Stimulated activated CD4-positive, alpha-beta T cell treated with anti-CD3 and anti-CD28 coated beads, TNF-alpha, amount 100 ng/mL, for 24 hours (primary cell): ENCODE results near the gene SLC16A2.

Experiments used
- DNase-seq, 3 experiments: peaks; one replicate each; pipeline ENCODE4 v3.0.0-alpha.2; 2020; ENCODE audit warnings: low read depth in 3 of 3

SLC16A2 gene

DNA sequence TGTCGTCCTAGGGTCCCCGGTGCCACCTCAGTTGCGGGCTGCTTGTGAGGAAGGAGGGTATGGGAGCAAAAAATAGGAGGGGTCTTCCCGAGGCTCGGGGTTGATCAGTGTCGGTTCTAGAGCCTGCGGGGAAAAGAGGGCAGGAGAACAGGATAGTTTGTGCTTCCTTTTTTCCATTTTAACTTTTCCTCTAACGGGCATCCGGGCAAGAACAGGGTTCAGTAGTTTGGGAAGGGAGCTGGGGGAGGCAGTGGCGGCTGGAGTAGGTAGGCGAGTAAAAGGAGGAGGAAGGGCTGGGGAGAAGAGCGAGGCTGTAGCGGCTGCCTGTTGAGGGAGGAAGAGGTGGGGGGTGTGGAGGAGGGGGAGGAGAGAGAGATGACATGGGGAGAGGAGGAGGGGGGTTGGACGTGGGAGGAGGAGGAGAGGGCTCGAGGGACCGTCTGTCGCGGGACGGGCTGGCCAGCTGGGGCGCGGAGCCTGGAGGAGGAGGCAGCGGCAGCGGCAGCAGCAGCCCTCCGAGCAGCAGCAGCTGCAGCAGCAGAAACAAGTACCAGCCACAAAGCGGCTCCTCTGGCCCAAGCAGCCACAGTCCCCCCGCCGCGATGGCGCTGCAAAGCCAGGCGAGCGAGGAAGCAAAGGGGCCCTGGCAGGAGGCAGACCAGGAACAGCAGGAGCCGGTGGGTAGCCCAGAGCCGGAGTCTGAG lies at the start of gene SLC16A2:
TSS of gene SLC16A2 (plus strand) at position 458 of the 704 bp plus-strand sequence. CDS start at position 603, 145 bp downstream.
- peak in 1 of 3 experiments; percentile 29 for DNase-seq

DNA sequence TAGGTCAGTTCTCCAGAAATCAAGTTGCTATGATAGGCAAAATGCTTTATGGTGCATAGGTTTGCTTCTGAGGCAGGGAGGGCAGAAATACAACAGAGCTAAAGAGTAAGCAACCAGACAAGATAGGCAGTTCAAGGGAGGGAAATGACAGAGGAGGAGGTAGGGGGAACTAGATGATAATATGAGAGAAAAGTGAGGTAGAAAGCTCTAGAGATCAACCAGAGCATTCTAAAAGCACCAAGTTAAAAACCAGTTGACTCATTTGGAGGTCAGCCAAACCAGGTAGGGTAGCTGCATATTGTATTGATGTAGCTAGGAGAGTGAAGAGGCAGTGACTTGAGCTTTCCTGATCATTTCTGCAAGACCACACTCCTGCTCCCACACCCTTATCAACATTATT lies 49.0 kb upstream of the SLC16A2 start:
- DNase-seq, result no peak

DNA sequence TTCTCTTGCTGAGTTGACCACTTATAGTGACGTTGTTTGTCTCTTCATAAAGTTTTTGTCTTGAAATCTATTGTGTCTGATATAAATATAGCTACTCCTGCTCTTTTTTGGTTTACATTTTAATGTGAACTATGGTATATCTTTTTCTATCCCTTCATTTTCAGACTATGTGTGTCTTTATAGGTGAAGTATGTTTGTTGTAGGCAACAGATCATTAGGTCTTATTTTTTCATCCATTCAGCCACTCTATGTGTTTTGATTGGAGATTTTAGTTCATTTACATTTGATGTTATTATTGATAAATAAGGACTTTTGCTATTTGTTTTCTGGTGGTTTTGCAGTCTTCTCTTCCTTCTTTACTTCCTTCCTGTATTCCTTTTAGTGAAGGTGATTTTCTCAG lies 44.0 kb upstream of the SLC16A2 start:
- DNase-seq, result no peak

DNA sequence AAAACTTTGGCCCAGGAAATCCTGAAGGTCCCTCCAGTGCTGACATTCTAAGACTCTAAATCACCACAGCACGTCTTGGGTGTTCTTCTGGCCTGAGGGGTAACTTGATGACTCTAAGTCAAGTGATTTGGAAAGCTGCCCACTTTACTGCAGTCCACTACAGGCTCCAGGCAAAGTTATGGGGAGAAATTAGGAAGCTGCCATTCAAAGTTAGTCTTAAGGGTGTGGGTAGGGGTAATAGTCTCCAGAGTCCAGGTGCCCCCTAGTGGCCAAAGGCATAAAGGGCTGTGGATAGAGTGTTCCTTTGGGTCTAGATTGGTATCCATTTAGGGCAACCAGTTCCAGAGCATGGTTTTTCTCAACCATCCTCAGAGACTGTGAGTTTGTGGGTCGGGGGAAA lies 38.7 kb upstream of the SLC16A2 start:
- peak; percentile 17 to 45 (median 39) for DNase-seq

DNA sequence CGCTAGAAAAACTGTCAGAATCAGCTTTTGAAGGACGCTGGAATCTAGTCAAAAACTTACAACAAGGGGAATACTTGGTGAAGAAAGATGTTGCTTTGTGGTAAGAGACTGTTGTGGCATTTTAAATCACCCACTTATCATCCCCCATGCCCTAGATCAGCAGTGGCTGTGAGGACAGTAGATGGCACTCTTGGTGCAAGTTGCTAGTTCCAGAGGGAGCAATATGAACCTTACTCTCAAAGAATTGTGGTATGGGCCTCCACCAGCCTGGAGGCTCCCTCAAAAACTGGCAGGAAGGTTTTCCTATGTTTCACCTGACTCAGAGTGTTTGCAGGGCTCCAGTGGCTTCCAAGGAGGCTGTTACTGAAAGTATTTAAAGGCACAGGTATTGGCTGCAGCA lies 37.7 kb upstream of the SLC16A2 start:
- peak in 1 of 3 experiments; percentile 2 for DNase-seq

DNA sequence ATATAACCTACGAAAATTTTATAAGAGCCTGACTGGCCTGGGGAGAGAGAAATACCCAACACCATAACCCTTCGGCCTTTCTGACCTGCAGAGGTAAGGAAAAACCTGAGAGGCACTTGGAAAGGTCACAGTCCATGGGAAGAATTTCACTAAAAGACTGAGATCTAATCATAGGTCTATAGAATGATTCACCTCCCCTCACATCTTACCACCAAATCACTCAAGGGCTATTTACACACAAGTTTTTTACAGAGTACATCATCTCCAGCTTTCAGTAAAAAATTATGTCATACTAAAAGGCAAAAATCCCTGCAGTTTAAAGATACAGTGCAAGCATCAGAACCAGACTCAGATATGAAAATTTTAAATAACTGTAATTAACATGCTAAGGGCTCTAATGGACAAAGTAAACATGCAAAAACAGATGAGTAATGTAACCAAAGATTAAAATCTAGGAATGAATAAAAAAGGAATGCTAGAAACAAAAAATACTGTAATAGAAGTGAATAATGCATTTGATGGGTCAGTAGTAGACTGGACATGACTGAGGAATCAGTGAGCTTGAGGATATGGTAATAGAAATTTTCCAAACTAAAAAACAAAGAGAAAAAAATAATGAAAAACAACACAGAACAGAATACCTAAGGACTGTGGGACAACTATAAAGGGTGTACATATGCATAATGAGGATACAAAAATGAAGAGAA lies 32.1 kb upstream of the SLC16A2 start:
- no peak for DNase-seq

DNA sequence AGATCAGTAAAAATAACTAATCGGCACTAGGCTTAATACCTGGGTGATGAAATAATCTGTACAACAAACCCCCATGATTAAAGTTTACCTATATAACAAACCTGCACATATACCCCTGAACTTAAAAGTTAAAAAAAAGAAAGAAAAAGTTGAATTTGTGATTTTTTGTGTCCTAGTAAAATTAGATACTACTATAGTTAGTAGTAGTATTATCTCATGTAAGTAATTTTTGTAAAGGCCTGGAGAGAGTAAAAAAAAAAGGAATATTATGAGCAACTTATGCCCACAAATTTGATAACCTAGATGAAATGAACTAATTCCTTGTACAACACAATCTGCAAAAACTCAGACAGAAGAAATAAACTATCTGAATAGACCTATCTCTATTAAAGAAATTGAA lies 25.7 kb upstream of the SLC16A2 start:
- no peak for DNase-seq

DNA sequence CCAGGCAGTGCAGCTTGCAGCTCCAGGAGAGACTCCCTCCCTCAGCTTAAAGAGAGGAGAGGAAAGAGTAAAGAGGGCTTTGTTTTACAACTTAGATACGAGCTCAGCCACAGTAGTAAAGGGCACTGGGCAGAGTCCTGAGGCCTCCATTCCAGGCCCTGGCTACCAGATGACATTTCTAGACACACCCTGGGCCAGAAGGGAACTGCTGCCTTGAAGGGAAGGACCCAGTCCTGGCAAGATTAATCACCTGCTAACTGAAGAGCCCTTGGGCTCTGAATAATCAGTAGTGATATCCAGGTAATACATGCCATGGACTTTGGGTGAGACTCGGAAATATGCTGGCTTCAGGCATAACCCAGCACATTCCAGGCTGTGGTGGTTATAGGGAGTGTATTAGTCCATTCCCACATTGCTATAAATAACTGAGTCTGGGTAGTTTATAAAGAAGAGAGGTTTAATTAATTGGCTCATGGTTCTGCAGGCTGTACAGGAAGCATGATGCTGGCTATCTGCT lies 15.3 kb upstream of the SLC16A2 start:
- no peak for DNase-seq

DNA sequence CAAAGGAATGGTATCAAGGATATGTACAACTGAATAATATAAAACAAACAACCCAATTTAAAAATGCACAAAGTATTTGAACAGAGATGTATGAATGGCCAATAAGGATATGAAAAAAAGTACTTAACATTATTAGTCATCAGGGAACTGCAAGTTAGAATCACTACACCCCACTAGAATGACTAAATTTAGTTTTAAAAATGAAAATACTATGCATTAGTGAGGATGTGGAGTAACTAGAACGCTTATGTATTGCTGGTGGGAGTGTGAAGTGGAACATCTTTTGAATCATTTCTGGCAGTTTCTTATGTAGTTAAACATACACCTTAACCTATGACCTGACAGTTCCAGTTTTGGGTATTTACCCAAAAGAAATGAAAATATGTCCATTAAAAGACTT lies 13.0 kb upstream of the SLC16A2 start:
- DNase-seq, result no peak

DNA sequence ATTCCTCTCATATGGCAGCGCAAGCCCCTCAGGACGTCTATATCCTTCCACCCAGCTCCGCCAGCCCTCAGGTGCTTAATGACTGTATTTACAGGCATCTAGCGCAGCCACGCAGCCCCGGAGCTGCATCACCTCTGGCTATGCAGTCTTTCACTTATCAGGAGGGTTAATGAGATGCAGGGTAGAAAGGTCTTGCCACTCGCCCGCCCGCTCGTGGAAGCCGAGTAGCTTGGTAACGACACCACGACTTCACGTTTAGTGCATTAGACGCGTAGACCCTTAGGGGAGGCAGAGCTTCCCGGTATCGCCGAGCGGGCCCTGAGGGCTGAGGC lies 1.5 kb upstream of the SLC16A2 start:
- DNase-seq, result no peak

DNA sequence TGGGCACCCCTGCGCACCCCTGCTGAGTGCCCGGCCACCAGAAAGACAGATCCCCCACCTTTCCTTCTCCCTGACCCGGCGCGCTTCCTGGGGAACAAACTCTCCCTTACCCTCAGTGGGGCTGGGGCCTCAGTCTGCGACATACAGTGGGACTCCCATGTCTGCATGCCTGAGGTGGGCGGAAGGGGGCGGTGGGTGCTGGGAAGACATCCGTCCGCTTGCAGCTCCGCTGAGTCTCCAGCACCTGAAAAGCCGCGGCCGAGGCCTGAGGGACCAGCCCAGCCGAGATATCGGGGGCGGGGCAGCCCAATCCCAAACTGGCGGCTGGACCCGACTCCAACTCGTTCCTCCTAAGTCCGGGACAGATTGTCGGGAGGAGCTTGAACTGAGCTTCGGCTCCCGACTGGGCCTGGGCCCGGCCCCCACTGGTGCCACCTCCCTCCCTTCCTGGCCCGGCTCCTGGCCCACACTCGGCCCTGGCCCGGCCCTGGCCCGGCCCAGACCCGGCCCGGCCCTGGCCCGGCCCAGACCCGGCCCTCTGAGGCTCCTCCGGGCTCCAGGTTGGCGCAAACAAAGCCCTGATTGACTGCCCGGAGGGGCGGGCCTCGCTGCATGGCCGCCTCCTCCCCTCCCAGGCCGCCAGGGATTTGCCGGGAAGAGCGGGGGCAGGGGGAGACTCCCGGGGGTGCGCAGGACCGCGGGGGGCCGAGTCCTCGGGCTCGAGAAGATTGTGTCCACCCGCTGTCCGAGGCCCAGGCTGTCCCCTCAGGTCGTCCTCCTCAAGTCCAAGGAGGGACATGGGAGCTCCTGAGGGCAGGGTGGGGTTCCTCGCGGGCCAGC lies 877 bp upstream of the SLC16A2 start:
- DNase-seq, result no peak

DNA sequence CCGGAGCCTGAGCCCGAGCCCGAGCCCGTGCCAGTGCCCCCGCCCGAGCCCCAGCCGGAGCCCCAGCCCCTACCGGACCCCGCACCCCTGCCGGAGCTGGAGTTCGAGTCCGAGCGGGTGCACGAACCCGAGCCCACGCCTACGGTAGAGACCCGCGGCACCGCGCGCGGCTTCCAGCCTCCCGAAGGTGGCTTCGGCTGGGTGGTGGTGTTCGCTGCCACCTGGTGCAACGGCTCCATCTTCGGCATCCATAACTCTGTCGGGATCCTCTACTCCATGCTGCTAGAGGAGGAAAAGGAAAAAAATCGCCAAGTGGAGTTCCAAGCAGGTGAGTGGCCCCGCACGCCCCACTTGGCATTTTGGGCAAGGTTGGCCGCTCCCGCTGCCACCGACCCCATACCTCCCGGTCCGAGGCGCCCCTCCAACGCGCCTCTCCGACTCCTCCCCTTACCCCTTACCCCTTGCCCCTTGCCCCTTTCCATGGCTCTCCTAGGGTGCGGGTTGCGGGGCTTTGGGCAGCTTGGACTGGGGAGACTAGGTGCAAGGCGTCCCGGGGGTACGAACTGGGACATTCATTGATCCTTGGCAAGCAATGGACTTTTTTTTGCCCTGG lies 553 bp downstream of the SLC16A2 start:
- DNase-seq, result no peak

DNA sequence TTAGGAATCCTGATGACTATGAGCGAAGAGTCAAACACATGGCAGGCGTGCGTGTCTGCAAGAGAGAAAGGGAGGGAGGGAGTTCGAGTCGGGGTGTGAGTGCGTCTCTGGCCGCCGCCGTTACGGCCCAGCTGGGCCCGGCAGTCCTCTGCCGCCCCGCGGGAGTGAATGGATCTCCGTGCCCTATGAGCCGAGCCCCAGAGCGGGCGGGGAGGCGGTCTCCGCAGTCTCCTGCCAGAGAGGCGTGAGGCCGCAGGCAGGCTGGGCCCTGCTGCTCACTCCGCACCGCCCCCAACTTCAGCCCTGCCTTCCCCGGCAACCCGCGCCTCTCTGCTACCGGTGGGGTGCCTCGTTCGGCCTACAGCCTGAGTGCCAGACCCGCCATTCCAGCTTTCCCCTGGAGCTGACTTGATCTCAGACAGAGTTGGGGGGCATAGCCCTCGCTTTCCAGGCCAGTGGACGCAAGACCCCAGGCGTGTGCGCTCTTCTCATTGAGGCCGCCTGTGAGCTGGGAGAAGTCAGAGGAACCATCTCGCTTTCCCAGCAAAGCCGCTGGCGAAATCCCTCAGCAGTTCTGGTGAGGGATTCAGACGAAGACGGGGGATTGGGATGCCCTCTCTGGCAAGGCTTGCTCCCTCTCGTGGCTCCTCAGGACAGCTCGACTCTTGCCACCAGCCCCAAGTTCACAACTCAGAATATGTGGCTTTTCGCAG lies 1.4 kb downstream of the SLC16A2 start:
- DNase-seq, result no peak

DNA sequence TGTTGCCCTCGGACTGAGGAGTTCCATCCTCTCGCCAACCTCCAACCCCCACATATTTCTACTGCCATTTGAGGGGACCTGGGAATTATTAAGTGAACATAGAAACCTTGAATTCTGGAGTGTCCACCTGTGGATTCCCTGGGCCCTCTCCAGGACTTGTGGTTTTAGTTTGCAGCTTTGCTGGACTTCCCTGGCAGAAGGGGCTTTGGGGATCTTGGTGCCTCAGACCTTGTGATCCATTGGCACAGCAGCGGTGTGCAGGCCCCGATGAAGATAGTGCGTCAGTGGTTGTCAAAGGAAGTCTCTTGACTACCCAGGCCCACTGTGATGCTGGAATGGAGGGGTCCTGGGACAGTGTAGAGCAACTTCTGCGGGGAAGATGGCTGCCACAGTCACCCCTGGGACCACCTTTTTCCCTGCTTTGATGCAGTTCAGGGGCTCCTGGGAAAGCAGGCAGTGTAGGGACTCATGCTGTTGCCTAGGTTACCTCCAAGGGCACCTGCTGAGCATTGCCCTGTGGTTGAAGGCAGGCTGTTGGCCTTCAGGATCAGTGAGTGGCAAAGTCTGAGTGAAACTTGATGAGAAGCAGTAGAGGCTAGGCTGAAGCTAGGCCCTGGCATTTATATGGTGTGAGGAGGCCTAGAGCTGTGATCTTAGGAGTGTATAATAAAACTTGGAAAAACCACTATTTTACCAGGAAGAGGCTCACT lies 2.2 kb downstream of the SLC16A2 start:
- no peak for DNase-seq

DNA sequence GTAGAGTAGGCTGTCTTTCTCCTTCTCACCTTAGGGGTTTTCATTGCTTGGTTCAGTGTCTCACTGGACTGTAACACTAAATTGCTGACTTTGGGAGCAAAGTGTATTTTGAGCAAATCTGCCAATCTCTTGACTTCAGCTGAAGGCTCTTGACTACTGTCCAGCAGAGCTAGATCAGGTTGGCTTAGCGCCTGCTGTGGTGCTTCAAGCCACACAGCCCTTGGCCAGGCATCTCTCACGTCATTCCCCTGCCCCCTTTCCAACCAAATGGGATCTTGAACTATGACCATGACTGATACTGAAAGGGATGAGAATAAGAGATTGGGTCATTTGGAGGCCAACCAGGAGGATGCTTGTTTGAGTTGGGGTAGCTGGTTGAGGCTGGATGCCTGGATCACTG lies 4.8 kb downstream of the SLC16A2 start:
- DNase-seq, result no peak

DNA sequence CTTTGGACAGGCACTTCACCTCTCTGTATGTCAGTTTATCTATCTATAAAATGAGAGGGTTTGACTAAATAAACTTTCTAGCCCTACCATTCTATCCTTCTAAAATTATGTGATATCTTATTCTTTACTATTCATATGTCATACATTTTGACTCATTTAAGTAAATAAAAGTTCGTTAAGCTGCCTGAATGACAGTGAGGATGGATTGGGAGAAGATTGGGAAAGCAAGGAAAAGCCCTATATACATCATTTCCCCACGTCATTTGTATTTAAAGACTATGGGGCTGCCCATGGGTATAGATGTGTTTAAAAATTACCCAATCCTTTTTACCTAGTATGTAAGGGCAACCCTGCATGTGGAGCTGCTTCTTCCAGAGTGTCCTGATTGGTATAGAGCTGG lies 5.3 kb downstream of the SLC16A2 start:
- DNase-seq, result no peak

DNA sequence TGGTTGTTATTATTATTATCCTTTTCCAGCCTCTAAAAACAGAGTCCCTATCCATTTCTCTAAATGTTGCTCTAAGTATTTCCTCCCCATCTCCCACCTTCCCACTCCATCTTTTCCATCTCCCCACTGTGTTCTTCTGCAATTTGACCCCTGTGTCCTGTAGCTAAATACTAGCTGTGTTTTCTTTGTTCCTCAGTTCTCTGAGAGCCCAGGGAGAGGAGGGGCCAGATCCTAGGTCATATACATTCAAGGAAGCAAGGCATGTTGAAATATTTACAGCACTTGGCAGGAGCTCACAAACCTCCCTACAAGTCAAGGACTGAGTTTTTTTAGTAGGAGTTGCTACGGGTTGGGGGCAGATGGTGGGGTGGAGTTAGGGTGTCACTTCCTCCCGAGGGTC lies 10.5 kb downstream of the SLC16A2 start:
- DNase-seq, result no peak

DNA sequence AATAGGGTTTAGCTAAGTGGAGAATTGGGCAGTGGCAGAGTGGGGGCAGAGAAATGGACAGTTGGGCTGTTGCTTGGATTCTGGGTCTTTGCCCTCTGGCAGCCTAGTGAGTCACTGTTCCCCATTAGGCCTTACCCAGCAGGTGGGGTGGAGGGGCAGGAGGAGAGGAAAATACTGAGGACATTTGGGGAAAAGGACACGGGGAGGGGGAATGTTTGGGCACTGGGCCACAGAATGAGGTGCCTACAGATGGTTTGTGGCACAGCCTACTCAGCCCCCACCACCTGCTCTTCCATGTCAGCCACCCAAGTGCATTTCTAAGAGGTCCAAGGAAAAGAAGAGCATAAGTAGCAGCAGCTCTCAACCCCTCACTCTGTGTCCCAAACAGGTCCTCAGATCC lies 13.0 kb downstream of the SLC16A2 start:
- no peak for DNase-seq

DNA sequence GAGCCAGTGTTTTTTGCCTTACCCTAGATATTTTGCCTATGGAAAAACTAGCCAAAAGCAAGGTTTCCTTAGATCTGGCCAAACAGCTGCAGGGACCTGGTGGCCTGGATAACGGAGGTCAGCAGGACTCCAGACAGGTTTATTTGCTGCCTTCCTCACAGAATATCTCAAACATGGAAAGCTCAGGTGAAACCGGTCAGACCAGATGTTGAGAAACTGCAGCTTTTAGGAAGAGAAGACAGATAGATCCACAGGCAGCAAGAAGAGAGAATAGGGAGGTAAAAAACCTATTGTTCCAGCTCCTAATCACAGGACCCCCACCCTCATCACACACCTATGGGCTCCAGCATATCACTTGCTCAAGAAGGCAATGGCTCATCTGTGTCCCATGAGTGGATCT lies 16.2 kb downstream of the SLC16A2 start:
- no peak for DNase-seq

DNA sequence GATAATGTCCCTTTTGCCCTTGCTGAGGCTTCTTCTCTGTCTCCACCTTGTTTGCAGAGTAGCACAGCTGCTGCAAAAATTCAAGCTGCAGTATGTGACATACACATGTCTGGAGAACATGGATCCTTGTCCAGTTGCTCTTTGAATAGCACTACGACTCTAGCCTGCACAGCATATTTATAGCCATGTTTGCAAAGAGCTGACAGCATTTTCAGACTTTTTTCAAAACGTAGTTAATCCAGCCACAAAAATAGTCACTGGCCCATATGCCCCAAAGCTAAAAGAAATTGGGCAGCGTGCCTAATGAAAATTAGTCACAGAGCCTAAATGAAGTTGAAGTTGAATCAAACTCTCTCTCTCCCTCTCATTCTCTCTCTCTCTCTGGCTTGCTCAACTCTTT lies 17.5 kb downstream of the SLC16A2 start:
- no peak for DNase-seq

DNA sequence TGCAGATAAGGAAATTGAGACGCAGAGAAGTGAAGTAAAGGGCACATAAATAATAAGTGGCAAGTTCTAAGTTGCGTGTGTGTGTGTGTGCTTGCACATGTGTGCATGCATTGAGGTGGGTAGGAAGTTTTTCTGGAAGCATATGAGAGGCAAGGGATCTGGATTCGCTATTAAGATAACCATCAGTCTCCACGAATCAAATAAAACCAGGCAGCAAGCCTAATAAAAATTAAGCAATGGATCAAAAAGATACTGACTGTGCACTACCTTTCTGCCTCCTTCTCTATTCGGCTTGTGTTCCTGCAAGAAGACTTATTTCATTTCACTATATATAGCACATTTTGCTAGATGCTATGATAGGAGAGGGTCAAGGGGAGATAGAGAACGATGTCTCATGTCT lies 23.8 kb downstream of the SLC16A2 start:
- DNase-seq, result no peak
